Measurements from ENCODE around the gene AJAP1.

AJAP1 gene

GRCh38 chr1:4761324-4761723 lies 106.9 kb downstream of the AJAP1 start:
- TF ChIP-seq NFIC (IDR thresholded peaks at IDR 0.05) (no peak), RAD21 (IDR thresholded peaks at IDR 0.05; ENCODE audit: low read depth) (no peak), CREB1 (IDR thresholded peaks at IDR 0.05; ENCODE audit: low read depth) (no peak), EP300 (IDR thresholded peaks at IDR 0.05; ENCODE audit: borderline replicate concordance) (no peak), TAF1 (IDR thresholded peaks at IDR 0.05; ENCODE audit: low read depth) (no peak), REST (IDR thresholded peaks at IDR 0.05; ENCODE audit: low read depth) (no peak), EGR1 (IDR thresholded peaks at IDR 0.05) (no peak), ZBTB7A (IDR thresholded peaks at IDR 0.05; ENCODE audit: low read depth) (no peak), TCF12 (IDR thresholded peaks at IDR 0.05; ENCODE audit: low read depth) (no peak), MAX (IDR thresholded peaks at IDR 0.05) (no peak)

- no peak for TF ChIP-seq TCF12 (IDR thresholded peaks at IDR 0.05; ENCODE audit: low read depth)
- TF ChIP-seq FOXM1 (IDR thresholded peaks at IDR 0.05; ENCODE audit: borderline replicate concordance, low read depth): no peak
- TF ChIP-seq REST (IDR thresholded peaks at IDR 0.05; ENCODE audit: low read depth): no peak
- TF ChIP-seq TAF1 (IDR thresholded peaks at IDR 0.05; ENCODE audit: low read depth): no peak
- TF ChIP-seq TEAD4 (IDR thresholded peaks at IDR 0.05): no peak
- TF ChIP-seq RAD21 (IDR thresholded peaks at IDR 0.05; ENCODE audit: low read depth): no peak
These were observed 107.7 kb downstream of the AJAP1 start for GRCh38 chr1:4762146-4762545.

- TF ChIP-seq CREB1 (IDR thresholded peaks at IDR 0.05; ENCODE audit: low read depth) (no peak), FOXM1 (IDR thresholded peaks at IDR 0.05; ENCODE audit: borderline replicate concordance, low read depth) (no peak), MAX (IDR thresholded peaks at IDR 0.05) (no peak), YY1 (IDR thresholded peaks at IDR 0.05; ENCODE audit: low read depth) (no peak), EGR1 (IDR thresholded peaks at IDR 0.05) (no peak), EP300 (IDR thresholded peaks at IDR 0.05; ENCODE audit: borderline replicate concordance) (no peak), TCF12 (IDR thresholded peaks at IDR 0.05; ENCODE audit: low read depth) (no peak)
These were observed 112.9 kb downstream of the AJAP1 start for GRCh38 chr1:4767308-4767707.

GRCh38 chr1:4768553-4768952 lies 114.1 kb downstream of the AJAP1 start:
- no peak for TF ChIP-seq EGR1 (IDR thresholded peaks at IDR 0.05)
- no peak for TF ChIP-seq USF1 (IDR thresholded peaks at IDR 0.05)
- no peak for TF ChIP-seq EP300 (IDR thresholded peaks at IDR 0.05; ENCODE audit: borderline replicate concordance)

GRCh38 chr1:4769516-4770280 lies 115.3 kb downstream of the AJAP1 start:
- TF ChIP-seq NFIC (IDR thresholded peaks at IDR 0.05): no peak
- no peak for TF ChIP-seq EP300 (IDR thresholded peaks at IDR 0.05; ENCODE audit: borderline replicate concordance)
- TF ChIP-seq USF1 (IDR thresholded peaks at IDR 0.05): no peak
- no peak for TF ChIP-seq TCF12 (IDR thresholded peaks at IDR 0.05; ENCODE audit: low read depth)
- TF ChIP-seq ZBTB7A (IDR thresholded peaks at IDR 0.05; ENCODE audit: low read depth): no peak
- no peak for TF ChIP-seq REST (IDR thresholded peaks at IDR 0.05; ENCODE audit: low read depth)
- no peak for TF ChIP-seq EGR1 (IDR thresholded peaks at IDR 0.05)
- TF ChIP-seq YY1 (IDR thresholded peaks at IDR 0.05; ENCODE audit: low read depth): no peak
- no peak for TF ChIP-seq RAD21 (IDR thresholded peaks at IDR 0.05; ENCODE audit: low read depth)
- no peak for TF ChIP-seq TEAD4 (IDR thresholded peaks at IDR 0.05)
- no peak for TF ChIP-seq CREB1 (IDR thresholded peaks at IDR 0.05; ENCODE audit: low read depth)
- no peak for TF ChIP-seq CEBPB (IDR thresholded peaks at IDR 0.05)
- TF ChIP-seq TAF1 (IDR thresholded peaks at IDR 0.05; ENCODE audit: low read depth): no peak
- TF ChIP-seq MAX (IDR thresholded peaks at IDR 0.05): no peak
- TF ChIP-seq FOXM1 (IDR thresholded peaks at IDR 0.05; ENCODE audit: borderline replicate concordance, low read depth): no peak

All from Ishikawa (cell line).